ENCODE data around the gene SPRED2. TPM values are rescaled to one million over a fixed set of nuclear protein-coding genes. Genes with fewer than 3 reads are reported as not detected.

SPRED2 gene
- total and polyA plus RNA-seq, 4 donors = 6.7 to 7.5 (median 7.1) TPM

DNA sequence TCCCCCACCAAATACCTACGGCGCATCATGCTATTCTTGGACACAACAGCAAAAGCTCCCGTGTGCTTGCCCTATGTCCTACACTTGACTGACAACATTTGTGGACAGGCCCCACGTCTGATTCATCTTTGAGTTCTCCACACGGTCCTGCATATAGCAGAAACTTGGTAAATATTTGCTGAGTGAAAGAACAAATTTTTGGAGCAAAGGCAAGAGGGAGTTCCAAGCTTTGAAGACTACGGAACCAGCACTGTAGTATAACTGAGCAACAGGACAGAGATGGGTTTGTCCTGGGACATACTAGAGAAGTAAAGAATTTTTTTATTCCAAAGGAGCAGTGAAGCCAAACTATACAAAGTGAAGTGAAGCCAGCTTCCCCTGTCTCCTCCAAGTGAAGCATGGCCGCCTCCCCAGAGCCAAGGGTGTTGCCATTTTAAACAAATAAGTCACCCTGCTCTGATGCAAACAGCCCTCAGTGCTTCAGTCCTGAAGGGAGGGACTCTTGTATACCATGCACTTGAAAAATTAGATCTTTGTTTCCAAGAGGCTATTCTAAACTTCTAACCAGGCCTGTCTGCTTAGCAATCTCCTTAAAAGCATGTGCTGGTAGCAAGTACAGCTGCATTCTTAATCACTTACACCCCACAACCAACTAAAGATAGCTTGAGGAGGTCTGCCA is 35.9 kb downstream of the SPRED2 start:
- DNase-seq (ENCODE audit: low spot score) = no peak
- Histone ChIP-seq H3K27ac (ENCODE audit: low read depth in 1 of 2, low read length in 2 of 2) (peak overlapping the region in 1 of 2 donors; percentile 50), H3K4me3 (ENCODE audit: low read depth in 1 of 3, low read length in 3 of 3) (peak overlapping the region in 1 of 3 donors; percentile 15), H3K9me3 (ENCODE audit: control insufficient read depth in 4 of 4, low read length in 3 of 4) (no peaks in the 10 kb centered on the region), H3K9ac (ENCODE audit: low read depth in 1 of 2, low read length in 2 of 2) (no peak overlapping the region), H3K4me1 (ENCODE audit: control insufficient read depth in 4 of 4, insufficient read depth in 4 of 4, low read length in 3 of 4) (peaks cover 8 to 34% (median 17%) of the 10 kb centered on the region in 4 donors), H3K36me3 (ENCODE audit: control insufficient read depth in 4 of 4, insufficient read depth in 3 of 4, low read depth in 1 of 4, low read length in 3 of 4) (no peaks in the 10 kb centered on the region), H3K27me3 (ENCODE audit: control insufficient read depth in 4 of 4, insufficient read depth in 4 of 4, low read length in 3 of 4) (no peaks in the 10 kb centered on the region)
- TF ChIP-seq FOXA2 (IDR thresholded peaks at IDR 0.05) = peak; percentile 20
- no peak for TF ChIP-seq GABPA (IDR thresholded peaks at IDR 0.05 in 1 of 2, conservative IDR thresholded peaks at IDR 0.05 in 1 of 2)
- TF ChIP-seq, protein P1, sequence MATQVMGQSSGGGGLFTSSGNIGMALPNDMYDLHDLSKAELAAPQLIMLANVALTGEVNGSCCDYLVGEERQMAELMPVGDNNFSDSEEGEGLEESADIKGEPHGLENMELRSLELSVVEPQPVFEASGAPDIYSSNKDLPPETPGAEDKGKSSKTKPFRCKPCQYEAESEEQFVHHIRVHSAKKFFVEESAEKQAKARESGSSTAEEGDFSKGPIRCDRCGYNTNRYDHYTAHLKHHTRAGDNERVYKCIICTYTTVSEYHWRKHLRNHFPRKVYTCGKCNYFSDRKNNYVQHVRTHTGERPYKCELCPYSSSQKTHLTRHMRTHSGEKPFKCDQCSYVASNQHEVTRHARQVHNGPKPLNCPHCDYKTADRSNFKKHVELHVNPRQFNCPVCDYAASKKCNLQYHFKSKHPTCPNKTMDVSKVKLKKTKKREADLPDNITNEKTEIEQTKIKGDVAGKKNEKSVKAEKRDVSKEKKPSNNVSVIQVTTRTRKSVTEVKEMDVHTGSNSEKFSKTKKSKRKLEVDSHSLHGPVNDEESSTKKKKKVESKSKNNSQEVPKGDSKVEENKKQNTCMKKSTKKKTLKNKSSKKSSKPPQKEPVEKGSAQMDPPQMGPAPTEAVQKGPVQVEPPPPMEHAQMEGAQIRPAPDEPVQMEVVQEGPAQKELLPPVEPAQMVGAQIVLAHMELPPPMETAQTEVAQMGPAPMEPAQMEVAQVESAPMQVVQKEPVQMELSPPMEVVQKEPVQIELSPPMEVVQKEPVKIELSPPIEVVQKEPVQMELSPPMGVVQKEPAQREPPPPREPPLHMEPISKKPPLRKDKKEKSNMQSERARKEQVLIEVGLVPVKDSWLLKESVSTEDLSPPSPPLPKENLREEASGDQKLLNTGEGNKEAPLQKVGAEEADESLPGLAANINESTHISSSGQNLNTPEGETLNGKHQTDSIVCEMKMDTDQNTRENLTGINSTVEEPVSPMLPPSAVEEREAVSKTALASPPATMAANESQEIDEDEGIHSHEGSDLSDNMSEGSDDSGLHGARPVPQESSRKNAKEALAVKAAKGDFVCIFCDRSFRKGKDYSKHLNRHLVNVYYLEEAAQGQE (IDR thresholded peaks at IDR 0.05) = peak; percentile 41
- peak in 1 of 2 donors; percentile 8 for TF ChIP-seq RAD21 (IDR thresholded peaks at IDR 0.05)
- TF ChIP-seq MAX (IDR thresholded peaks at IDR 0.05) = peak; percentile 28
- no peak for TF ChIP-seq CTCF (IDR thresholded peaks at IDR 0.05; ENCODE audit: low read depth, low read length, missing input control)
- peak in 1 of 2 donors; percentile 8 for TF ChIP-seq EGR1 (IDR thresholded peaks at IDR 0.05; ENCODE audit: low read depth in 2 of 2)
- no peak for TF ChIP-seq ATF3 (IDR thresholded peaks at IDR 0.05)
- peak; percentile 25 to 56 for TF ChIP-seq RXRA (IDR thresholded peaks at IDR 0.05)
- peak; percentile 40 to 55 for TF ChIP-seq HNF4A (conservative IDR thresholded peaks at IDR 0.05)
- TF ChIP-seq NR2F2 (IDR thresholded peaks at IDR 0.05) = no peak
- TF ChIP-seq, protein P2, sequence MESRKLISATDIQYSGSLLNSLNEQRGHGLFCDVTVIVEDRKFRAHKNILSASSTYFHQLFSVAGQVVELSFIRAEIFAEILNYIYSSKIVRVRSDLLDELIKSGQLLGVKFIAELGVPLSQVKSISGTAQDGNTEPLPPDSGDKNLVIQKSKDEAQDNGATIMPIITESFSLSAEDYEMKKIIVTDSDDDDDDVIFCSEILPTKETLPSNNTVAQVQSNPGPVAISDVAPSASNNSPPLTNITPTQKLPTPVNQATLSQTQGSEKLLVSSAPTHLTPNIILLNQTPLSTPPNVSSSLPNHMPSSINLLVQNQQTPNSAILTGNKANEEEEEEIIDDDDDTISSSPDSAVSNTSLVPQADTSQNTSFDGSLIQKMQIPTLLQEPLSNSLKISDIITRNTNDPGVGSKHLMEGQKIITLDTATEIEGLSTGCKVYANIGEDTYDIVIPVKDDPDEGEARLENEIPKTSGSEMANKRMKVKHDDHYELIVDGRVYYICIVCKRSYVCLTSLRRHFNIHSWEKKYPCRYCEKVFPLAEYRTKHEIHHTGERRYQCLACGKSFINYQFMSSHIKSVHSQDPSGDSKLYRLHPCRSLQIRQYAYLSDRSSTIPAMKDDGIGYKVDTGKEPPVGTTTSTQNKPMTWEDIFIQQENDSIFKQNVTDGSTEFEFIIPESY (IDR thresholded peaks at IDR 0.05) = no peak
- no peak for TF ChIP-seq TAF1 (conservative IDR thresholded peaks at IDR 0.05)
- TF ChIP-seq HNF4G (IDR thresholded peaks at IDR 0.05) = no peak
- peak in 1 of 2 donors; percentile 64 for TF ChIP-seq JUND (IDR thresholded peaks at IDR 0.05)
- peak; percentile 44 for TF ChIP-seq SP1 (IDR thresholded peaks at IDR 0.05)
- TF ChIP-seq FOXA1 (IDR thresholded peaks at IDR 0.05) = peak; percentile 16
- TF ChIP-seq YY1 (IDR thresholded peaks at IDR 0.05) = peak; percentile 69
- WGBS = 31% methylated on average over 7 of the region's 7 CpGs
